ENCODE data around the gene NANOGP8.

DNA sequence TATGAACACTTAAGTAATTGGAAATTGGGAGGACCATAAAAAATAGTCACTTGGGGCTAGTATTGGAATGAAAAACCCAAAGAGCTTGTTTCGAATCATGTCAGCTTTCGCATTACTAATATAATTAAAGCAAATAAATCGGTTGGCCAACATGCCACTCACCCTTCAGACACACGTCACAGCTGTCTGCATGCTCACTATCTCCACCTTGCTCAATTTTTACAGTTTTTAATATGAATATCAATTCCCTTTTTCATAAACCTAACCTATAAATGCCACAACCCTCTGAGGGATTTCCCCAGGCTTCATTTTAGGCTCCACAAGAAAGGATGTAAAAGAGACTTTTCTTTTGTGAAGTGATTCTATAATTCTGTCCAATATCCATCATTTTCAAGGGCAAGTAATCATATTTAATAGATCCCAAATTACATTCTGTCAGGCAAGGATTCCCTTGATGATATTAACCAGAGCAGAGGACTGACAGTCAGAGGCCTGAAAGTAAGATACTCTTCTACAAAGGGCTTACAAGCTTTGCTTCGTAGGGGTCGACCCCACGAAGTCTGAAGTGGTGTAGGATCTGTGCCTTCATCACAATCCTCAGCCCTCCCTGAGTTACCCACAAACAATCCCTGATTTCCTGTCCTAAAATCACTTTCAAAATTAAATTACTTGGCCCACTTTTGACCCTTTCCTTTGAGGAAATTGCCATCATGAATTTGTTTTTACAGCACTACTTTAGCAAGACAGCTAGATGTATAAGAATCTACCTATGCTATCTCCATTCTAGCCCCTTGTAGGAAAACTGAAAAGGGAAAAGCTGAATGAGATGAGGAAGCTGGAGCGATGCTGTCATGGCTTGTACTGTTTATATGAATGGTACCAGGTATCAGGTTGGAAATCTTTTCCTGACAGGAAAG is 44.5 kb downstream of the NANOGP8 start:
- TF ChIP-seq, protein P1, sequence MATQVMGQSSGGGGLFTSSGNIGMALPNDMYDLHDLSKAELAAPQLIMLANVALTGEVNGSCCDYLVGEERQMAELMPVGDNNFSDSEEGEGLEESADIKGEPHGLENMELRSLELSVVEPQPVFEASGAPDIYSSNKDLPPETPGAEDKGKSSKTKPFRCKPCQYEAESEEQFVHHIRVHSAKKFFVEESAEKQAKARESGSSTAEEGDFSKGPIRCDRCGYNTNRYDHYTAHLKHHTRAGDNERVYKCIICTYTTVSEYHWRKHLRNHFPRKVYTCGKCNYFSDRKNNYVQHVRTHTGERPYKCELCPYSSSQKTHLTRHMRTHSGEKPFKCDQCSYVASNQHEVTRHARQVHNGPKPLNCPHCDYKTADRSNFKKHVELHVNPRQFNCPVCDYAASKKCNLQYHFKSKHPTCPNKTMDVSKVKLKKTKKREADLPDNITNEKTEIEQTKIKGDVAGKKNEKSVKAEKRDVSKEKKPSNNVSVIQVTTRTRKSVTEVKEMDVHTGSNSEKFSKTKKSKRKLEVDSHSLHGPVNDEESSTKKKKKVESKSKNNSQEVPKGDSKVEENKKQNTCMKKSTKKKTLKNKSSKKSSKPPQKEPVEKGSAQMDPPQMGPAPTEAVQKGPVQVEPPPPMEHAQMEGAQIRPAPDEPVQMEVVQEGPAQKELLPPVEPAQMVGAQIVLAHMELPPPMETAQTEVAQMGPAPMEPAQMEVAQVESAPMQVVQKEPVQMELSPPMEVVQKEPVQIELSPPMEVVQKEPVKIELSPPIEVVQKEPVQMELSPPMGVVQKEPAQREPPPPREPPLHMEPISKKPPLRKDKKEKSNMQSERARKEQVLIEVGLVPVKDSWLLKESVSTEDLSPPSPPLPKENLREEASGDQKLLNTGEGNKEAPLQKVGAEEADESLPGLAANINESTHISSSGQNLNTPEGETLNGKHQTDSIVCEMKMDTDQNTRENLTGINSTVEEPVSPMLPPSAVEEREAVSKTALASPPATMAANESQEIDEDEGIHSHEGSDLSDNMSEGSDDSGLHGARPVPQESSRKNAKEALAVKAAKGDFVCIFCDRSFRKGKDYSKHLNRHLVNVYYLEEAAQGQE (IDR thresholded peaks at IDR 0.05; ENCODE audit: low read depth): no peak
- no peak for TF ChIP-seq EP300 (IDR thresholded peaks at IDR 0.05; ENCODE audit: borderline replicate concordance)
- no peak for TF ChIP-seq CREB1 (IDR thresholded peaks at IDR 0.05; ENCODE audit: low read depth)
- TF ChIP-seq CEBPB (IDR thresholded peaks at IDR 0.05): no peak
- no peak for TF ChIP-seq RAD21 (IDR thresholded peaks at IDR 0.05; ENCODE audit: low read depth)
- TF ChIP-seq TCF12 (IDR thresholded peaks at IDR 0.05; ENCODE audit: low read depth): no peak
- TF ChIP-seq TAF1 (IDR thresholded peaks at IDR 0.05; ENCODE audit: low read depth): no peak

Measured in Ishikawa (cell line).